NCI-H2081 treated with DMSO at 0.1 percent for 48 hours (cell line): Measurements from ENCODE around the gene CDKN2B-AS1.

Experiments
- DNase-seq: peaks from one replicate; lab custom pipeline; 2025; lab: John Stamatoyannopoulos, UW

CDKN2B-AS1 gene

GRCh38 chr9:22005702-22006606 lies 11.4 kb downstream of the CDKN2B-AS1 start:
- DNase-seq = no peak

DNA sequence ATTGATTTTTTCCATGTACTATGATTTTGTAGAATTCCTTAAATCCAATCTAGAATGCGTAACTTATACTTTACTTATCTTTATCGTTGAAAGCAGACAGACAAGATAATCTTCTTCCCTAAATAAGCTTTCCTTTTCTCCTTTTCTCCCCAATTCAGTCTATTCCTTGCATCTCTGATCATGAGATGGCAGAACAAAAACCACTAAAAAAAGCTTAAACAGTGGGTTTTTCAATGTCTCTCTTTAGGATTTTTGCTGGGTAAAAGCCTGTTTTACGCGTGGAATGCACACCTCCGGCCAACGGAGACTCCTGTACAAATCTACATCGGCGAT lies 13.8 kb downstream of the CDKN2B-AS1 start:
- DNase-seq = no peak

DNA sequence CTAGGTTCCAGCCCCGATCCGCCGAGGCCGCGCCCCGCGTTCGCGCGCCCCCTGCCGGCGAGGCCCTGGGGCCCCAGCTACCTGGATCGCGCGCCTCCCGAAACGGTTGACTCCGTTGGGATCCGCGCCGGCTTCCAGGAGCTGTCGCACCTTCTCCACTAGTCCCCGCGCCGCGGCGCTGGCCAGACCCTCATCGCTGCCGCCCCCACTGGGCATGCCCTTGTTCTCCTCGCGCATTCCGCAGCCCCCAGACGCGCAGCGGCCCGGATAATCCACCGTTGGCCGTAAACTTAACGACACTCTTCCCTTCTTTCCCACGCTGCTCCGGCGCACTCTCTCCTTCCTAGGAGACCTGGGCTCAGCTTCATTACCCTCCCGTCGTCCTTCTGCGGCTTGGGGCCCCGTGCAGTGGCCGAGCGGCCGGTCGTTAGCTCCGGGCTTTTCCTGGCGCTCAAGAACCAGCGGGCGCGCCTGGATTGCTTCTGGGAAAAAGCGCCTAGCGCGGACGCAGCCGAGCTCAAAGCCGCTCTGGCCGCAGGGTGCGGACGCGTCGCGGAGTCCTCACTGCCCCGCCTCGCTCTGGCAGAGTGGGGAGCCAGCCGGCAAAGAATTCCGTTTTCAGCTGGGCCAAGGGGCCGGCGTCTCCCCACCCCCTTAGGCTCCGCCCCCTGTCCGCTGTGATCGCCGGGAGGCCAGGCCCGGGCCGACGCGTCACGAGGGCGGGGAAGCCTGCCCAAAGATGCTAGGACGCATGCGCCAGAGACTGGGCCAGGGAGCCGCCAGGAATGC lies 14.3 kb downstream of the CDKN2B-AS1 start, which contains the start of gene CDKN2B:
CDKN2B (minus strand) TSS at position 589 of the 789 bp plus-strand sequence; CDS start at position 237, 352 bp downstream.
- DNase-seq = peak; percentile 76

DNA sequence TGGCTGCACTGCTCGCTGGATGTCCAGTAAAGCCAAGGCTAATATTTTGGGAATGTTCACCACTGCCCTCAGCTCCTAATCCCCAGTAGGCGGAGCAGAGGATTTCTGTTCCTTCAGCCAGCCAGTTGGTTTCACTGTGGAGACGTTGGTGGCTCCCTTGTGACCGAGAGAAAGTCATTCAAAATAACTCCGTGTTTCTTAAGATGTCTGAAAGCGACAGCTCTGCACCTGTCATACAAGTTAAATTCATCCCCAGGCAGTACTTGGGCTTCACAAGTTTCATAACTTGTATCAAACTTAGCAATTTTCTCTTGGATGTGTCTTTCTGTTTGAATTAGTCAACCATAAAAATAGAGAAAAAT lies 14.9 kb downstream of the CDKN2B-AS1 start:
- DNase-seq = no peak

DNA sequence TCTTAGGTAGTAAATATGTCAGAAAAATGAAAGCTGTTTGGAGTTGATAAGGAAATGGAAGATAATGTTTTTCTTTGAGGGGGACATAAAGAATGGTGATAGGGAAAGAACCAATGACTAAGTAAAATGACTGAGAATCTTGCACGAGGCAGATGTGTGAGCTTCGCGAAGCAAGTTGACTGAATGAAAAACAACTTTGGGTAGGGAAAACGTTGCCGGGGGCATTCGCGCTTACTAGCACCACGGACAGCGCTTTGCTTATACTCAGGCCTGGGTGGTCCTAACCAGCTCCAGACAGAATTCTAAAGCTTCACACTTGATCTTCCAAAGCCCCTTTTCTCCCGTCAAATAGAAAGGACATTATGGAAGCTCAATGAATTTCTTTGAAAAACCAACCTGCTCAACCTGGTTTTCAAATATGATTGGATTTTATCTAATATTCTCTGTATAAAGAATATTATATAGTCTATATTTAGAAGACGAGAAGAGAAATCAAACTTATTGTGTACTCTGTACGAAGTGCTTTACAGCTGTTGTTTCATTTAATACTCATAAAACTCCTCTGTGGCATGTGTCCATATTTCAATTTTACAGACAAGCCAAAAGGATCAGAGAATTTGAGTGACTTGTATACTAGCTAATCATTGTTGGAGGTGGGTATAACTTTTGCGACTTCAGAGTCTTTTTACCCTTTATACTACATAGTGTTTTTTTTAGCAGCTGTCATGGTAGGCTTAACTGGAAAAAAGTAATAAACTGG lies 16.5 kb downstream of the CDKN2B-AS1 start:
- DNase-seq = no peak

GRCh38 chr9:22022396-22022795 lies 27.8 kb downstream of the CDKN2B-AS1 start:
- DNase-seq = no peak

DNA sequence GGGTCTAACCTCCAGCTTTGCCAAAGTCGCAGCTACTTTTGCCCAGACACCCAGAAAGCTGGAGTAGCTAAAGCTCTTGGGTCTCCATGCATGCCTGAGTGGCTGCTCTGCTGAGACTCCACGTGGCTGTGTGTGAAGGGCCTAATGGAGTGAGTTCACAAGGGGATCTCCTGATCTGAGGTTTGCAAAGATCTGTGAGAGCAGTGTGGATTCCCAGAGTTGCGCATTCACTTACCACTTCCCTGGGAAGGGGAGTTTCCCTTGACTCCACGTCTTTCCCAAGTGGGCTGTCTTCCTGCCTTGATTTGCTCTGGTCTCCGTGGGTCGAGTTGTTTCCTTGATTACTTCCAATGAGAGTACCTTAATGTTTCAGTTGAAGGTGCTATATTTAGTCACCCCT lies 32.1 kb downstream of the CDKN2B-AS1 start:
- DNase-seq = no peak

DNA sequence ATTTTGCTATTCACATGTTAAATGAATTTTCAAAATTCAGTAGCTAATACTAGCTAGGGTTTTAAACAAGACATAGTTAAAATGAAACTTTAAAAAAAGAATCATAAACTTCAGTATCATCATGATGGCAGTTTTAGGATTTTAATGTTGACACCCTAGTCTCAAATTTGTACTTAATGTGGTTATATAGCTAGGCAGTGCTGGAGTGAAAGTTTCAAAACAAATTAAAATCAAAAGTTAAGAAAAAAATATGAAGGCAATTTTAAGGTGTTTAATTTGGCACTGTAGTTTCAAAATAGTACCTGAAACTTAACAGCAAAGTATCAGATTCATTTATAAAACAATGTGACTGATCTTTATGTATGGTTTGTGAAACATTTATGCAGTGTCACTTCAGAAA lies 33.8 kb downstream of the CDKN2B-AS1 start:
- DNase-seq = no peak

DNA sequence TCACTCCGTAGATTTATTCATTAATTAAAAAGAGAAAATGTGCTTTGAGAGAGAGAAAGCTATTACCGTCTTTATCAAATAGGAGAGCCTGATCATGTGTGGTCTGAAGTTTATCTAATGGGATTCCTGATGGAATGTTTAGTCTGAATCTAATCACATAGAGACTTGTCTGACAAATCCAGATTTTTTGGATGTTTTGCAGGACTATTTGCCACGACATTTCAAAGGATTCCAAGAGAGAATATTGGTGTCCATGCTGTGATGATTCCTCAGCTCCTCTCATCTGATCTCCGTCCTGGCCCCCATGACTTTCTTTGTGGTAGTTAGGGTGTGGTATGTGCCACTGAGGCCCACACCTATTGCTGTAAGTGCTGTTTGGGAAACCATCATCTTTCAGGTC lies 34.6 kb downstream of the CDKN2B-AS1 start:
- DNase-seq = no peak

GRCh38 chr9:22030101-22030598 lies 35.6 kb downstream of the CDKN2B-AS1 start:
- DNase-seq = no peak

DNA sequence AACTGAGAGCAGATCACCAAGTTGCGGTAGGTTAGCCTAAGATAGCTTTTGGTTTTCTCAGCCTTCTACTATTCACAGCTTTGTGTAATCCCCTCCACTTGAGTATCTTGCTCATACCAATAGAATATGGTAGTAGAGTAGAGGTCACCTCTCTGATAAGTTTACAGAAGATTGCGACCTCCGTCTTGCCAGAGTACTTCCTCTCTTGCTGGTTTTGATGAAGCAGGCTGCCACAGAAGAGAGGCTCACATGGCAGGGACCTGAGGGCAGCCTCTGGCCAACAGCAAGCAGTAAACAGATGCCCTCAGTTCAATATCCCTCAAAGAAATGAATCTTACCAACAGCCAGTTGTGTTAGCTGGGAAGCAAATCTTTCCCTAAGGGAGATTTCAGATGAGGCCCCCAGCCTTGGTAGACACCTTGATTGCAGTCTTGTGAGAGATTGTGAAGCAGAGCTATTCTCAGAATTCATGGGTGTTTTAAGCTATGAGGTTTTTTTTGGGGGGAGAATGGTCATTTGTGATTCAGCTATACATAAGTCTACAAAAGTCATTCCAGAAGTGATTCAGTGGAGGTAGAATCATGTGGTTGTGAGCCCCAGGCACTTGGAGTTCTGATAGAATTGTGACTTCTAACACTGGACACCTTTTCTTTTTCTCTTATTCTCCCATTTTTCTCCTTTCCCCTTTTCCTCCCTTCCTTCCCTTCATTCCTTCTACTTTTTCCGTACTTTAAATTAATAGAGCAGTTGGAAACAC lies 37.2 kb downstream of the CDKN2B-AS1 start:
- DNase-seq = no peak

DNA sequence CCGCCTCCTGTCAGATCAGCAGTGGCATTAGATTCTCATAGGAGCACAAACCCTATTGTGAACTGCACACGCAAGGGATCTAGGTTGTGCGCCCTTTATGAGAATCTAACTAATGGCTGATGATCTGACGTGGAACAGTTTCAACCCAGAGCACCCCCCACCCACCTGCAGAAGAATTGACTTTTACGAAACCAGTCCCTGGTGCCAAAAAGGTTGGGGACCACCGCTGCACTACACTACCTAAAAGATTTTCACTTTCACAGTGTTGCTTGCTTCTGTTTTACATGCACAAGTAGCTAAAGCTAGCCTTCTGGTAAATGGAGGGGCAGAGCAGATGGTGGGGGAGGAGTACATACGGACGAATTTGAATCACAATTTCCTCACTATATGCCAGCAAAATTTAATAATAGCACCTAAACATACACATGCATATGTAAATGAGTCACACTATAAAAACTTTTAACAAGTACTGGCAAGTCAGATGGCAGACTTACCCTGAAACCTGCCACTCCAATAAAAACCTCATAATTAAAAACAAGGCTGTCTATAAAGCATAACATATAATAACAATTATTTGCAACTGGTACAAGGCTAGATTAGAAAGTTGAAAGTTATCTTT lies 38.5 kb downstream of the CDKN2B-AS1 start:
- DNase-seq = no peak

DNA sequence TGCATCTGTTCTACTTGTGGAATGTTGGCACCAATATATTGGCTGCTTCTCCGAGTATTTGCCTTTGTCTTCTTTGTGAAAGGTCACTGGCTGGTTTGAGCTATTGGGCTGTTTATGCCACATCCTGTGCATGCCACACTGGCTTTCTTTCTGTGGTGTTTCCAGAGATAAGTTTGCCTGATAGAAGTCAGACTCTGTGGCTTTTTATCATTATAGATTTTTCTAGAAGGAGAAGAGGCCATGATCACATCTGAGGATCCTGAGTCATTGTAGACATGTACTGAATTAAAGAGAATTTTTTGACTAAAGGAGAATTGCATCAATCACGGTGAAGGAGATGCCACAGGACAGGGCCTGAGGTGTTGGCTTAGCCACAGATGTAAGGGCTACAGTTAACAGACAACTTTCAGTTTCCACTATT lies 41.0 kb downstream of the CDKN2B-AS1 start:
- DNase-seq = no peak

GRCh38 chr9:22036866-22037626 lies 42.5 kb downstream of the CDKN2B-AS1 start:
- DNase-seq = no peak

- DNase-seq = no peak
These were observed 43.5 kb downstream of the CDKN2B-AS1 start for GRCh38 chr9:22037954-22038690.

- DNase-seq = no peak
These were observed 44.7 kb downstream of the CDKN2B-AS1 start for GRCh38 chr9:22039258-22039657.

- no peak for DNase-seq
These were observed 46.2 kb downstream of the CDKN2B-AS1 start for GRCh38 chr9:22040760-22041159.

GRCh38 chr9:22041344-22041743 lies 46.8 kb downstream of the CDKN2B-AS1 start:
- no peak for DNase-seq

- DNase-seq = no peak
These were observed 47.2 kb downstream of the CDKN2B-AS1 start for GRCh38 chr9:22041775-22042174.

DNA sequence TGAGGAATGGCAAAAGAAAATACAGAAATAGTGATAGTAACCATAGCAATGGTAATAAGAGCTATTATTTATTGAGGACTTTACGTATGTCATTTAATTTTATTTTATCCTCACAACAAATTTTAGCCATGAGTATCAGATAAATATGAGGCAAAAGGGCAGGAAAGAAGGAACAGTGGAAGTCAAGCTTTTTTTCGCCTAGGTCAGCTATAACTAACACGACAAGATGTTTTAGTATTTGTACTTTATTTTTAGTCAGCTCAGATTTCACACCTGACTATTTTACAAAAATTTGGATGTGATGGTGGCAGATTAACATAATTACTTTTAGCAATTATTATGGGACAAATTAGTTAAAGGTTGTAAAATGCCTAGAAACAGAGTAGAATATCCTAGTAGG lies 49.3 kb downstream of the CDKN2B-AS1 start:
- no peak for DNase-seq
